Pons (tissue), 1 donor: ENCODE measurements around the gene OTOP3.

ENCODE experiments used
- DNase-seq: peaks from one replicate; pipeline ENCODE4 v3.0.0-alpha.2; 2016; ENCODE audit warnings: low spot score

OTOP3 gene

DNA sequence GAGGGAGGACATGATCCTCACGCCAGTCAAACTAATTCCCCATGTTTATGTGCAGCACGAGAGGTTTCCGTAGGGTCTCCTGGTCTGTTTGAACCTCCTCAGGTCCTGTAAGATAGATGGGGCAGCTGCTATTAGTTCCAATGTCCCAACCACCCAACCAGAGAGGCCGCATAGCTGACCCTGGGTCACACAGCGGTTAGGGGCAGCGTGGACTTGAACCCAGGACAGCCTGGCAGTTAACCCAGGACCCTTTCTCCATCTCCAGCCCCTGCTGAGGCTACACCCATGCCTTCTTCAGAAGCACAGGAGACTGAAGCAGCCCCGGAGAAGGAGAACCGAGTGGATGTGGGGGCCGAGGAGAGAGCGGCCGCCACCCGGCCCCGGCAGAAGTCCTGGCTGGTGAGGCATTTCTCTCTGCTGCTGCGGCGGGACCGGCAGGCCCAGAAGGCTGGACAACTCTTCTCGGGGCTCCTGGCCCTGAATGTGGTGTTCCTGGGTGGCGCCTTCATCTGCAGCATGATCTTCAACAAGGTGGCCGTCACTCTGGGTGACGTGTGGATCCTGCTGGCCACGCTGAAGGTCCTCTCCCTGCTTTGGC, 5.5 kb downstream of the OTOP3 start:
- no peak for DNase-seq

DNA sequence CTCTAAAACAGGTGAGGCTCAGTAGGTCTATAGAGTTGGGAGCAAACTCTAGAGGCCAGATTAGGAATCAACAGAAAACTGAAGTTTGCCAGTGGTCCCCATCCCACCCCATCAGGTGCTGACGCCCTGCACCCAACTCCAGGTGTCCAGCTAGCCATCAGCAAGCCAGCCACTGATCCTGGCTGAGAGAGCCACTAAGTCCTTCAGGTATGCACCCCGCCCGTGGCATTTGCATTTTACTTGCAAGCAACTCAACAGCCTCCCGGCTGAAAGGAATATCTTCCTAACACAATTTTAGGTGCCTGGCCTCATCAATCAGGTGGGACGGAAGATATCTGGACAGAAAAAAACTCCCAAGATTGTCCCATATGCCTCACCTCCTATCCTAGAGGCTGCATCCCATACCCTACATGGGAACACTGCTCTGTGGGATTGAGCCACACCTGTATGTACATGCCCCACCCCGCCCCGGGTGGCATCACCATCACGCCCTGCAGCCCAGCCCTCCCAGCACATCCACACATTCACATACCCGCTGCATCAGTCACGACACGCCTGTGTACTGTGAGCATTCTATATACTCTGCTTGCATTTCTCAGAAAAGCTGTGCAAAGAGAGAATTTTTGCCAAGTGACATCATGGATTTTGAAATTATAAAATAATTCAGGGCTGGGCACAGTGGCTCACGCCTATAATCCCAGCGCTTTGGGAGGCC, 8.3 kb downstream of the OTOP3 start:
- no peak for DNase-seq

GRCh38 chr17:74945543-74945942, 9.8 kb downstream of the OTOP3 start:
- no peak for DNase-seq

DNA sequence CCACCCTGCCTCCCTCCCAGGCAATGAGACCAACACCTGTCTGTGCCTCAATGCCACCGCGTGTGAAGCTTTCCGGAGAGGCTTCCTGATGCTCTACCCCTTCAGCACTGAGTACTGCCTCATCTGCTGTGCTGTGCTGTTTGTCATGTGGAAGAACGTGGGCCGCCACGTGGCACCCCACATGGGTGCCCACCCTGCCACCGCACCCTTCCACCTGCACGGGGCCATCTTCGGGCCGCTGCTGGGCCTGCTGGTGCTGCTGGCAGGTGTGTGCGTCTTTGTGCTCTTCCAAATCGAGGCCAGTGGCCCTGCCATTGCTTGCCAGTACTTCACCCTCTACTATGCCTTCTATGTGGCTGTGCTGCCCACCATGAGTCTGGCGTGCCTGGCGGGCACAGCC, 10.9 kb downstream of the OTOP3 start:
- DNase-seq: no peak

GRCh38 chr17:74947041-74947754, 11.5 kb downstream of the OTOP3 start:
- DNase-seq: no peak

DNA sequence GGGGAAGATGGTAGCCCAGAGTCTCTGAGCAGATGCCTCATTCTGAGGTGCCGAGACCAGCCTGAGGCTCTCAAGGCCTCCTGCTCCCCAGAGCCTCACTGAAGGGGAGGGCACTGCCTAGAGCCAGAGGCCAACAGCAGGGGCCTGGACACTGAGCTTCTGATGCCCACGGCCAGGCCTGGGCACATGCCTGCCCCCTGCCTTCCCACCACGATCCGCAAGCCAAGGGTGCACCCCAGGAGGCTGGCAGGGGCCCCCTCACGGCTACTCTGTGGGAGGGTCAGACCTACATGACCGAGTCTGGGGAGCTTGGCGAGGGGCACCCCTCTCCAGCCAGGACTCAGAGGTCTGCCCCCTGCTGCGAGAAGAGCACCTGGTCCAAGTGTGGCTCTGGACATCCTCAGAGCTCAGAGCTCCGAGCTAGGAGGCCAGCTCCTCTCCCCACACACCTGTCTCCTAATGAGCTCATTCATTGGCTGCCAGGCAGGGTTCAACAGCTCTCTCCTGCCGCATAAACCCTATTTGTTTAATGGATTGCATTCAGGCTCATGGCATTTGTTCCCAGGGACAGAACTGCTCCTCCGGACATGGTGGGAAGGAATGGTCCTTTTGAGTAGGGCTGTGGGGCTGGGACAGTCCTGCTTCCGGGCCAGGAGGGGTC, 13.9 kb downstream of the OTOP3 start:
- no peak for DNase-seq

- no peak for DNase-seq
Observed at GRCh38 chr17:74950207-74950606, 14.5 kb downstream of the OTOP3 start.

DNA sequence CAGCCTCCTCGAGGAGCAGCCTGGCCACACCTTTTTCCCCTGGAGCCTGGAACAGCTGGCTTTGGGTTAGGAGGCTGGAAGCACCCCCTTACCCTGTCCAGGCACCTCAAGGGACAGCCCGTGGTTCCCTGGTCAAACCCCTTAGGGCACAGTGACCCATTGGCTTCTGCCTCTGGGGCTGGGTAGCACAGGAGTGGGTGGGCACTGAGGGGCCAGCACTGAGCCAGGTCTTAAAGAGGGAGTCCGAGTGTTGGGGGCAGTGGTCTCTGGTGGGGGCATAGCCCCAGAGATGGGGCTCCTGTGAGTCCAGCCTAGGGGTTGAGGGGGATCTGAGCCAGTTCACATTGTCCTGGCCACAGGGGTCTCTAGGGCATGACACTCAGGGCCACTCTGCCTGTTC, 15.4 kb downstream of the OTOP3 start:
- no peak for DNase-seq

DNA sequence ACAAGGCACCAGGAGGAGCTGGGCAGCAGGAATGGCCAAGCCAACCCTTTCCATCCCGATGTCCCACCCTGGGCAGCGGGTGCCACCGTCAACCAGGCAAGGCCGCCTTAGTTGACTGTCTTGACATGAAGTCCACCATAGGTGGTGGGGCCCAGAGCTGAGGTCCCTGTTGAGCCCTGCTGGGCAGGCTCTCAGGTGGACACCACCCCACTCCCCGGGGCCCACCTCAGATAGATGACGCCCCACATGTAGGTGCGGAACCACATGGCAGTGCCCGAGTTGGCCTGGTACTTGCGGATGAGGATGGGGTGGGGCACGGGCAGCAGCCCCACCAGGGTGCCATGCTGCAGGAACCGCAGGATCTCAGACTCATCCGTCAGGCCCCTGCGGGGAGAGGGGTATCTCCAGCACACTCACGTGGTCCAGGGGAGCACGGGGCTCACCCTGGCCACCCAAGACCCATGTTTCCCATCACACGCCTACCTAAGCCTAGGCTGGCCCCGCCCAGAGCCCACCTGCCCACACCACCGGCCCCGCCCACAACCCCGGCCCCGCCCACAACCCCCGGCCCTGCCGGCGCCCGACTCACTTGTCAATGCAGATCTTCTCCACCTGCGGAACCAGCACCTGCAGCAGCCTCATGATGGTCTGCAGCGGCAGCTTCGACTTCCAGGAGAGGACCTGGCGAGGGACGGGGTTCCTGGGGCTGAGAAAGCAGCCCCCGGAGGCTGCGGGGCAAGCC, 16.2 kb downstream of the OTOP3 start:
- DNase-seq: no peak

GRCh38 chr17:74952431-74953133, 16.9 kb downstream of the OTOP3 start:
- DNase-seq: no peak

DNA sequence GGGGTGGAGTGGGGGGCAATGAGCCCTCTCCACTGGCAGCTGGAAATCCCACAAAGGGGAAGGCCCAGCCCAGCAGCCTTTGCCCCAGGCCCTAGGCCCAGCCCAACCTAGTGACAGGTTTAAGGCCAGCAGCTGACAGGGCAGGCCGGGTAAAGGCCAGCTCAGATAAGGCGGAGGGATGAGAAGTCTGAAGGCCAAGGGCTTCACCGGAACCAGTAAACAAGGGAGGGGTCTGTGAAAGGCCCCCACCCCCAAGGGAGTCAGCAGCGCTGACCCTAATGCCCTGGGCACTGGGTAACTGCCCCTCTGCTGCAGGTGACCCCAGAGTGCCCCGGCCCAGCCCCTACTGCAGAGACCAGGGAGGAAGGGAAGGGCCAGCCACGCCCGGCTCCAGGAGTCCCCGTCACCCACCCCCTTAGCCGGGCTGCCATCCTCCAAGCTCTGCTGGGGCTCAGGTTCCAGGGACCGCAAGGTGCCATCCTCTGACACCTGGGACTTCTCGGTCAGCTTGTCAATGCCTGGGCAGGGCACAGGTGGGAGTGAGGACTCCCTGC, 17.5 kb downstream of the OTOP3 start:
- no peak for DNase-seq

- no peak for DNase-seq
Observed at GRCh38 chr17:74954115-74954514, 18.4 kb downstream of the OTOP3 start.

DNA sequence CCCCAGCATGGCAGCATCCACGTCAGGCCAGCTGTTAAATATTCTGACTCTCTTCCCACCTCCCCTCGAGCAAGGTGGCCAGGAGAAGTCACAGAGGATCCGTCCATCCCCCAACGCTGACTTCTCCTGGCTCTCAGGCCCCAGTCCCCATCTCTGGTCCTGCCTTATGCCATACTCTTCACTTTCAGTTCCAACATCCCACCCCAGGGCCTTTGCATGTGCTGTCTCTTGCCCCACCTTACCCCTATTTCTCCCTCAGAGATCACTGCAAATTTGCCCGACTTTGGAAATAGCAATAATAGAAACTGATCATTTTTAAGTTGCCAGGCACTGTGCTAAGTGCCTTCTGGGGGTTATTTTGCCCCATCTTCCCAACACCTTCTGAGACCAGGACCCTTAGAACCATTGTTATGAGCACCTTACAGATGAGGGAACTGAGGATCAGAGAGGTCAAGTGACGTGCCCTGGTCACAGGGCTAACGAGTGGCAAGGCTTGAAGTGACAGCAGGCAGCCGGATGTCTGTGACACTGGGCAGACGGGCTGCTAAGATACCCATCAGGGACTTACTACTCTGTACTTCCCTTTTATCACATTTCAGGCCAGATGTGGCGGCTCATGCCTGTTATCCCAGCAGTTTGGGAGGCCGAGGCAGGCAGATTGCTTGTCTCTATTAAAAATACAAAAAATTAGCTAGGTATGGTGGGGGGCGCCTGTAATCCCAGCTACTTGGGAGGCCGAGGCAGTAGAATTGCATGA, 19.1 kb downstream of the OTOP3 start:
- DNase-seq: no peak

- DNase-seq: no peak
Observed at GRCh38 chr17:74956093-74956492, 20.4 kb downstream of the OTOP3 start.

DNA sequence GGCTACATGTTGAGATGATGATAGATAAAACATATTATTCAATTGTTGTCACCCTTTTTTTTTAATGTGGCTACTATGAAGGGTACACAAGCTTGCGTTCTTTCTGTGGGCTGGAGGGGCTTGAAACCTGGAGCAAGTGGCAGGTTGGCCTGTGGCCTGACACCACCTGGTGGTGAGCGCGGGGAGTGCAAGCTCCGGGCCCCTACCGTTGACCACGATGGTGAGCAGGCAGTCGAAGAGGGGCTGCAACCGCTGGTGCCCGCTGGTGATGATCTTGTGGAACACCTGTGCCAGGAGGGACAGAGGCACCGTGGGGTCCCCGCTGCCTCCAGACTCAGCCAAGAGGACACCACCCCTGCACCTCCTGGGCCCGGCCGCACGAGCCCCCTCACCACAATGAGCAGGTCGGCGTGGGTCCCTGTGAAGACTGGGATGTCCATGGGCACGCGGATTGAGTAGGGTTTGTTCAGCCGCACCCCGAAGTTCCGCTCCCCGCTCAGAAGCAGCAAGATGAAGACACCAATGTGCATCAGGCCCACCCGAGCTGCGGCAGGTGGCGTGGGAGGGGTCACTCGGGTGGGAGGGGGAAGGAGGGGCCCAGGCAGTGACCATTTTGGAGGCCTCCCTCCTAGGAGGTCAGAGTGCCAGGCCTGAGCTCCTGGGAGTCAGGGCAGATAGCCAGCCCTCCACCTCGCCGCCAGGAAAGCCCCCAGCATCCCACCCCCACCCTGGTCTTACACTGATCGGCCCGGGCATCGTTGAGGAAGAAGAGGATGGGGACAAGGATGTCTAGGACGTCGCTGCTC, 22.4 kb downstream of the OTOP3 start:
- no peak for DNase-seq

DNA sequence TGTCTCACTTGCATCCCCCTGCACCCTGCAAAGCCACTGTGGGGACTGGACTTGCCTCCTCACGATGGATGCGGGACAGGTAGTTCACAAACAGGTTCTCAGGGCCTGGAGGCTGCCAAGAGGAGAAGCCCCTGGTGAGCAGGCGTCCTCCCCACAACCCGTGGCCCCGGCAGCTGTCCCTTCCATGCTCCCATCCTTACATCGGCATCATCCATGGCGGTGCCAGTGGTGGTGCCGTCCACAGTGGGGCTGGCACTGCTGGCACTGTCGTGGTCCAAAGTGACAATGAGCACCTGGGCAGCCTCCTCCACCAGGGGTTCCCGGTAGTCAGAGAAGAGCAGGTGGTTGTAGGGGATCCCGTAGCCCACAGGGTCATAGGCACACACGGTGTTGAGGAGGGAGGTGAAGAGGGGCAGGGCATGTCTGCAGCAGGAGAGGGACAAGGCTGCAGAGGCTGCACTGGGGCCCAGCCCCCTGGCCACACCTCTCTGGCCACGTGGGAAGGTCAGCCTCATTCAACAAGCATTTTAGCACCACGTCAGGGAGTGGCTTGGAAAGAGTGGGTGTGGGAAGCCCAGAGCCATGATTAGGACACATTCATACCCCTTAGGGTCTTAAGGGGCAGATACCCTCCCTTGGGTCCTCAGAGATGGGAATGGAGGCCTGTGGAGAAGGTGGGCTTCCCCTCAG, 24.3 kb downstream of the OTOP3 start:
- no peak for DNase-seq

GRCh38 chr17:74960570-74961342, 25.1 kb downstream of the OTOP3 start:
- DNase-seq: no peak
